ENCODE results near the gene PKN2.

- no peak for TF ChIP-seq CTCF (IDR thresholded peaks at IDR 0.05; ENCODE audit: low read depth, low read length)
- no peak for TF ChIP-seq MYC (IDR thresholded peaks at IDR 0.05; ENCODE audit: low read depth, low read length)
Measured at GRCh38 chr1:88640060-88640459, 44.0 kb upstream of the PKN2 start.
